GM12878 (cell line): Measurements from ENCODE around the gene MACROD2. TPM values are rescaled to one million over a fixed set of nuclear protein-coding genes. Genes with fewer than 3 reads are reported as not detected.

Experiments
- ATAC-seq: fragments of 200-7000 bp; cut with Tn5 transposase; 3 replicates; pipeline ENCODE4 v1.9.1; 2020; ENCODE audit warnings: mild to moderate bottlenecking, moderate library complexity
- BruUV-seq: library from RNA; stranded (reverse); fragments of 400-500 nt; replicated peaks from 2 replicates; lab custom pipeline; 2021; lab: Mats Ljungman, UMichigan
- CTCF ChIA-PET: fragments of 300-600 bp; sonication (Branson Sonifier 250); formaldehyde crosslinking; extraction: SDS; loops from one replicate; lab custom pipeline; 2021; ENCODE audit warnings: inconsistent platforms; lab: Yijun Ruan, JAX
- POLR2A ChIA-PET: fragments of 350-600 bp; formaldehyde crosslinking; extraction: SDS; loops from one replicate; lab custom pipeline; 2021; ENCODE audit warnings: inconsistent platforms; lab: Charles Lee
- RAD21 ChIA-PET: fragments of 300-600 bp; sonication (Branson Sonifier 250); formaldehyde crosslinking; loops from one replicate; lab custom pipeline; 2023; ENCODE audit warnings: antibody characterized with exemption; ENCODE audit not compliant: unreplicated experiment; lab: Charles Lee
- SMC1A ChIA-PET: fragments of 300-600 bp; sonication (Branson Sonifier 250); formaldehyde crosslinking; loops from one replicate; lab custom pipeline; 2023; ENCODE audit not compliant: unreplicated experiment, uncharacterized antibody; lab: Charles Lee
- DNase-seq: peaks from one replicate; pipeline ENCODE4 v3.0.0-alpha.2; 2011; ENCODE audit warnings: low read depth, low spot score
- FAIRE-seq: peaks from 3 replicates; lab custom pipeline; 2011; peaks lifted over from hg19 to GRCh38; lab: Jason Lieb, UNC
- H2AFZ ChIP-seq: 2 replicates; pipeline ENCODE4 v1.6.0; 2011; ENCODE audit warnings: low read depth, low read length, control low read depth; ENCODE audit not compliant: control insufficient read depth
- H3K27ac ChIP-seq: 2 replicates; pipeline ENCODE4 v1.5.1; 2011; ENCODE audit warnings: control low read depth; ENCODE audit not compliant: control insufficient read depth, insufficient read depth
- H3K27me3 ChIP-seq, 2 experiments: replicated peaks in 1 of 2; 2 replicates each; pipeline versions ENCODE4 v1.6.0 to v1.6.1; 2011; ENCODE audit warnings: low read length in 1 of 2; ENCODE audit not compliant: control insufficient read depth in 2 of 2, insufficient read depth in 2 of 2
- H3K36me3 ChIP-seq, 2 experiments: 2 replicates each; pipeline ENCODE4 v1.5.1; 2011; ENCODE audit warnings: low read length in 1 of 2; ENCODE audit not compliant: control insufficient read depth in 2 of 2, insufficient read depth in 2 of 2
- H3K4me1 ChIP-seq: 2 replicates; pipeline ENCODE4 v1.6.1; 2011; ENCODE audit warnings: mild to moderate bottlenecking, low read length, moderate library complexity, mixed read lengths; ENCODE audit not compliant: control insufficient read depth, insufficient read depth
- H3K4me2 ChIP-seq: 2 replicates; pipeline ENCODE4 v1.6.0; 2011; ENCODE audit warnings: control low read depth; ENCODE audit not compliant: control insufficient read depth, insufficient read depth
- H3K4me3 ChIP-seq: fragments of 200-600 bp; sonication (generic); 2 replicates; pipeline ENCODE4 v1.5.1; 2016
- H3K79me2 ChIP-seq: 2 replicates; pipeline ENCODE4 v1.6.0; 2011; ENCODE audit warnings: low read length; ENCODE audit not compliant: control insufficient read depth, insufficient read depth
- H3K9ac ChIP-seq: 2 replicates; pipeline ENCODE4 v1.8.0; 2011; ENCODE audit warnings: low read length, control low read depth, mixed read lengths; ENCODE audit not compliant: control insufficient read depth, insufficient read depth
- H3K9me3 ChIP-seq: replicated peaks from 3 replicates; pipeline ENCODE4 v1.5.1; 2011; ENCODE audit warnings: mild to moderate bottlenecking, low read length; ENCODE audit not compliant: control insufficient read depth, insufficient read depth
- H4K20me1 ChIP-seq: 2 replicates; pipeline ENCODE4 v1.6.0; 2011; ENCODE audit not compliant: control insufficient read depth, insufficient read depth
- BMI1 ChIP-seq: fragments of 450-650 bp; IDR thresholded peaks from 2 replicates; pipeline ENCODE4 v1.6.1; 2016; ENCODE audit warnings: mild to moderate bottlenecking, moderate library complexity, borderline replicate concordance
- GABPA ChIP-seq: IDR thresholded peaks from 2 replicates; pipeline ENCODE4 v1.6.1; 2014; ENCODE audit warnings: antibody characterized with exemption, low read depth, mild to moderate bottlenecking, inconsistent platforms
- GATAD2B ChIP-seq: fragments of 450-650 bp; conservative IDR thresholded peaks from 2 replicates; pipeline ENCODE4 v1.6.1; 2017; ENCODE audit warnings: low read depth, mild to moderate bottlenecking, moderate library complexity
- MEF2A ChIP-seq: IDR thresholded peaks from 2 replicates; pipeline ENCODE4 v1.6.1; 2011; ENCODE audit warnings: low read depth, mild to moderate bottlenecking, low read length, moderate library complexity; ENCODE audit not compliant: insufficient read depth
- ZNF384 ChIP-seq: IDR thresholded peaks from 2 replicates; pipeline ENCODE4 v1.6.1; 2012; ENCODE audit warnings: low read depth, mild to moderate bottlenecking, low read length, improper control_type of control experiment, borderline replicate concordance
- WGBS: methylation state at CpG from one replicate; pipeline ENCODE4 v1.1.6; 2016; ENCODE audit warnings: low lambda C conversion rate; ENCODE audit not compliant: insufficient replicate concordance, insufficient coverage; ENCODE audit errors: missing lambda C conversion rate; 5-methylcytosine and 5-hydroxymethylcytosine counted together
- in situ Hi-C: fragments of 300-500 bp; cut with MboI; formaldehyde crosslinking; loops from 9 replicates; pipeline ENCODE4 v1.14.3; 2018; ENCODE audit warnings: mixed read lengths
- intact Hi-C: fragments of 100-400 bp; cut with micrococcal nuclease; formaldehyde crosslinking; loops from one replicate; pipeline ENCODE4 v1.14.2; 2022; ENCODE audit not compliant: unreplicated experiment
- polyA plus RNA-seq, 11 experiments: library from polyadenylated mRNA; depleted of rRNA in 4 of 11; unstranded in 6 of 11; stranded (reverse) in 5 of 11; fragments of >200 nt; fragmentation: Nextera tagmentation in 4 of 11; fragmentation: Illumina TruSeq in 1 of 11; extraction: Ambion mirVana in 4 of 11; extraction: Trizol in 1 of 11; gene quantifications; 1 replicate in 1 of 11; 2 replicates in 10 of 11; pipeline versions ENCODE4 v1.2.1 to v1.2.3, GENCODE V29; 2011 to 2016; ENCODE audit warnings: inconsistent platforms in 2 of 11, missing spikeins in 2 of 11, low read depth in 1 of 11
- total RNA-seq, 4 experiments: library from RNA; depleted of rRNA in 3 of 4; stranded (reverse); fragments of >200 nt in 3 of 4; fragmentation: Illumina TruSeq in 1 of 4; extraction: Trizol in 1 of 4; gene quantifications; 2 replicates each; pipeline versions ENCODE4 v1.2.1 to v1.2.3, GENCODE V29; 2013 to 2021
- TF ChIP-seq, protein P1 (sequence below): fragments of 450-650 bp; IDR thresholded peaks from 2 replicates; pipeline ENCODE4 v1.6.1; 2017; ENCODE audit warnings: borderline replicate concordance
- TF ChIP-seq, protein P2 (sequence below): fragments of 450-650 bp; IDR thresholded peaks from 2 replicates; pipeline ENCODE4 v1.6.1; 2017; ENCODE audit warnings: mild to moderate bottlenecking
- TF ChIP-seq, protein P3 (sequence below): IDR thresholded peaks from 2 replicates; pipeline ENCODE4 v1.6.1; 2011; ENCODE audit warnings: borderline replicate concordance, low read depth, mild to moderate bottlenecking, moderate library complexity, mixed read lengths, low read length; ENCODE audit not compliant: insufficient read depth; ENCODE audit errors: extremely low read length

The MACROD2 gene
- total and polyA plus RNA-seq, 10 of the 15 experiments (the other 5 are each of a cell fraction or from before 2014, with no cell fraction given), result 1.1 to 21.5 (median 2.2) TPM

DNA sequence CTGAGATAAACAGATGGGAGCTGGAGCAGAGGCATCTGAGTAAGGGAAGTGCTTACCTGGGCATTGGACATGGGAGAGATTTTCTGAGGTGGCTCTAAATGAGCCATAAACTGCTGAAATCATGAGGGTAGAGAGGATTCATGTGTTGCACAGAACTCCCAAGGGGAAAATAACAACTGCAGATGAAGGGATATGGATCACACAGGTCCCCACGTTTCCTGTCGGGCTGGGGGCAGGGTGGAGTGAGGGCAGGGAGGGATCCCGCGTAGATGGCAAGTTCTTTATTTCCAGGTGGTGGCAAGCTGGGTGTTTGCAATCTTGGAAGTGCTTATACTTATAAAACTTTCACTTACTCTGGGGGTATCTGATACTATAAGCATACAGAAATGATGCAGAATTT is 764.7 kb downstream of the MACROD2 start:
- DNase-seq (no peak), ATAC-seq (no peak)
- H3K4me2 ChIP-seq, result no peak overlapping the region
- H3K27me3 ChIP-seq, result no peaks in the 10 kb centered on the region
- no peak overlapping the region for H3K9ac ChIP-seq
- no TSS peak for BruUV-seq
- H2AFZ ChIP-seq, result no peak overlapping the region
- SMC1A ChIA-PET, result interaction anchor here (1.5 kb wide), 1 partner anchor 18 kb away, joined by 3 read pairs; no protein-coding TSS in a partner anchor
- no peak overlapping the region for H3K27ac ChIP-seq
- H3K79me2 ChIP-seq, result no peaks in the 10 kb centered on the region
- H3K9me3 ChIP-seq, result no peaks in the 10 kb centered on the region
- intact Hi-C loops, result no loop called here
- H3K36me3 ChIP-seq, result no peaks in the 10 kb centered on the region
- POLR2A ChIA-PET, result no interaction called here
- TF ChIP-seq BMI1 (no peak), ZNF384 (no peak), MEF2A (no peak), GATAD2B (no peak), GABPA (no peak)
- TF ChIP-seq, protein P1, sequence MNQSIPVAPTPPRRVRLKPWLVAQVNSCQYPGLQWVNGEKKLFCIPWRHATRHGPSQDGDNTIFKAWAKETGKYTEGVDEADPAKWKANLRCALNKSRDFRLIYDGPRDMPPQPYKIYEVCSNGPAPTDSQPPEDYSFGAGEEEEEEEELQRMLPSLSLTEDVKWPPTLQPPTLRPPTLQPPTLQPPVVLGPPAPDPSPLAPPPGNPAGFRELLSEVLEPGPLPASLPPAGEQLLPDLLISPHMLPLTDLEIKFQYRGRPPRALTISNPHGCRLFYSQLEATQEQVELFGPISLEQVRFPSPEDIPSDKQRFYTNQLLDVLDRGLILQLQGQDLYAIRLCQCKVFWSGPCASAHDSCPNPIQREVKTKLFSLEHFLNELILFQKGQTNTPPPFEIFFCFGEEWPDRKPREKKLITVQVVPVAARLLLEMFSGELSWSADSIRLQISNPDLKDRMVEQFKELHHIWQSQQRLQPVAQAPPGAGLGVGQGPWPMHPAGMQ, result no peak
- TF ChIP-seq, protein P2, sequence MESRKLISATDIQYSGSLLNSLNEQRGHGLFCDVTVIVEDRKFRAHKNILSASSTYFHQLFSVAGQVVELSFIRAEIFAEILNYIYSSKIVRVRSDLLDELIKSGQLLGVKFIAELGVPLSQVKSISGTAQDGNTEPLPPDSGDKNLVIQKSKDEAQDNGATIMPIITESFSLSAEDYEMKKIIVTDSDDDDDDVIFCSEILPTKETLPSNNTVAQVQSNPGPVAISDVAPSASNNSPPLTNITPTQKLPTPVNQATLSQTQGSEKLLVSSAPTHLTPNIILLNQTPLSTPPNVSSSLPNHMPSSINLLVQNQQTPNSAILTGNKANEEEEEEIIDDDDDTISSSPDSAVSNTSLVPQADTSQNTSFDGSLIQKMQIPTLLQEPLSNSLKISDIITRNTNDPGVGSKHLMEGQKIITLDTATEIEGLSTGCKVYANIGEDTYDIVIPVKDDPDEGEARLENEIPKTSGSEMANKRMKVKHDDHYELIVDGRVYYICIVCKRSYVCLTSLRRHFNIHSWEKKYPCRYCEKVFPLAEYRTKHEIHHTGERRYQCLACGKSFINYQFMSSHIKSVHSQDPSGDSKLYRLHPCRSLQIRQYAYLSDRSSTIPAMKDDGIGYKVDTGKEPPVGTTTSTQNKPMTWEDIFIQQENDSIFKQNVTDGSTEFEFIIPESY, result no peak
- TF ChIP-seq, protein P3, sequence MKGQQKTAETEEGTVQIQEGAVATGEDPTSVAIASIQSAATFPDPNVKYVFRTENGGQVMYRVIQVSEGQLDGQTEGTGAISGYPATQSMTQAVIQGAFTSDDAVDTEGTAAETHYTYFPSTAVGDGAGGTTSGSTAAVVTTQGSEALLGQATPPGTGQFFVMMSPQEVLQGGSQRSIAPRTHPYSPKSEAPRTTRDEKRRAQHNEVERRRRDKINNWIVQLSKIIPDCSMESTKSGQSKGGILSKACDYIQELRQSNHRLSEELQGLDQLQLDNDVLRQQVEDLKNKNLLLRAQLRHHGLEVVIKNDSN, result no peak
- TF ChIP-seq, all 136 proteins: peak for 0
- WGBS, result 50% methylated on average over 4 of the region's 4 CpGs
- no peak for FAIRE-seq
- Histone ChIP-seq H4K20me1 (no peaks in the 10 kb centered on the region), H3K4me1 (no peaks in the 10 kb centered on the region), H3K4me3 (no peak overlapping the region)
- RAD21 ChIA-PET, result no interaction called here
- in situ Hi-C loops, result no loop called here
- CTCF ChIA-PET, result interaction anchor here (1.8 kb wide), 1 partner anchor 10 kb away, joined by 4 read pairs; no protein-coding TSS in a partner anchor
